SH-SY5Y (cell line): ENCODE data around the gene ANKDD1A.

Source experiments
- GATA2 ChIP-seq: IDR thresholded peaks from 2 replicates; pipeline ENCODE4 v1.6.1; 2011; ENCODE audit warnings: mild to moderate bottlenecking, low read depth, low read length
- GATA3 ChIP-seq: IDR thresholded peaks from 2 replicates; pipeline ENCODE4 v1.6.1; 2011; ENCODE audit warnings: low read depth, mild to moderate bottlenecking, low read length, moderate library complexity

ANKDD1A gene

GRCh38 chr15:64926661-64927060 is 15.0 kb downstream of the ANKDD1A start:
- TF ChIP-seq GATA3 (no peak), GATA2 (no peak)

- TF ChIP-seq GATA3: no peak
- TF ChIP-seq GATA2: peak; percentile 67
These were observed 17.0 kb downstream of the ANKDD1A start for GRCh38 chr15:64928626-64929220.

GRCh38 chr15:64930019-64930652 is 18.4 kb downstream of the ANKDD1A start:
- TF ChIP-seq GATA3: no peak
- no peak for TF ChIP-seq GATA2

GRCh38 chr15:64930778-64931371 is 19.2 kb downstream of the ANKDD1A start:
- TF ChIP-seq GATA2 (no peak), GATA3 (no peak)

GRCh38 chr15:64931381-64931780 is 19.7 kb downstream of the ANKDD1A start:
- TF ChIP-seq GATA2: no peak
- no peak for TF ChIP-seq GATA3

- TF ChIP-seq GATA3 (no peak), GATA2 (no peak)
These were observed 22.3 kb downstream of the ANKDD1A start for GRCh38 chr15:64934023-64934422.

- no peak for TF ChIP-seq GATA3
- no peak for TF ChIP-seq GATA2
These were observed 26.5 kb downstream of the ANKDD1A start for GRCh38 chr15:64938192-64938591.

- TF ChIP-seq GATA3 (no peak), GATA2 (no peak)
These were observed 30.7 kb downstream of the ANKDD1A start for GRCh38 chr15:64942356-64942755.

GRCh38 chr15:64943512-64944225 is 32.0 kb downstream of the ANKDD1A start:
- TF ChIP-seq GATA3: no peak
- TF ChIP-seq GATA2: no peak

GRCh38 chr15:64944961-64945360 is 33.3 kb downstream of the ANKDD1A start:
- TF ChIP-seq GATA3 (no peak), GATA2 (no peak)

GRCh38 chr15:64947211-64947610 is 35.5 kb downstream of the ANKDD1A start:
- TF ChIP-seq GATA3 (no peak), GATA2 (no peak)

GRCh38 chr15:64948916-64949315 is 37.2 kb downstream of the ANKDD1A start:
- TF ChIP-seq GATA2 (no peak), GATA3 (no peak)

GRCh38 chr15:64949383-64950186 is 37.9 kb downstream of the ANKDD1A start:
- no peak for TF ChIP-seq GATA2
- no peak for TF ChIP-seq GATA3

- no peak for TF ChIP-seq GATA2
- TF ChIP-seq GATA3: no peak
These were observed 39.2 kb downstream of the ANKDD1A start for GRCh38 chr15:64950888-64951287.
